HG02852 (cell line): ENCODE data around the gene TACC2.

Source experiments
- ATAC-seq: cut with Tn5 transposase; IDR thresholded peaks from one replicate; pipeline ENCODE4 v1.9.1; 2021; ENCODE audit warnings: mild to moderate bottlenecking, moderate library complexity; ENCODE audit not compliant: unreplicated experiment

The TACC2 gene

GRCh38 chr10:122290334-122290733, 301.4 kb downstream of the TACC2 start:
- ATAC-seq = no peak

GRCh38 chr10:122290833-122291532, 302.0 kb downstream of the TACC2 start:
- ATAC-seq = no peak

DNA sequence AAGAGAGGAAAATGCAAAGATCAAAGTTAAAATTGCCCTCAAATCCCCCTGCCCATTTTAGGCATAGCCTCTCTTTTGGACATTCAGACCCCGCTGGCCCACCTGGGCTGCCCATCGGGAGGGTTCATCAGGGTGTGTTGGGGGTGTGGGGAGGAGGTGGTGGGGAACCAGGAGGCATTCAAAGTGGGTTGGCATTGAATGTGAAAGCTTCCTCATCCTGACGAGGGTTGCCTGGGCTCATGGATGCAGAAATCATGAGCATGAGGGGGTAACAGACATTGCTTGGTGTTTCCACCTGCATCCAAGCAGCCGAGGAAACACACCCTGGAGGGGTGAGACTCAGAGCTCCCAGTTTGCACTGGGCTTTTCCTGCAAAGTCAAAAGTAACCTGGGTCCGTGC, 302.8 kb downstream of the TACC2 start:
- ATAC-seq = no peak

GRCh38 chr10:122292376-122292775, 303.4 kb downstream of the TACC2 start:
- ATAC-seq = no peak

- ATAC-seq = peak; percentile 50
Measured at GRCh38 chr10:122293156-122293960, 304.4 kb downstream of the TACC2 start.

GRCh38 chr10:122293961-122294380, 305.0 kb downstream of the TACC2 start:
- ATAC-seq = no peak

GRCh38 chr10:122294511-122295450, 305.8 kb downstream of the TACC2 start:
- ATAC-seq = no peak

- ATAC-seq = no peak
Measured at GRCh38 chr10:122295451-122295809, 306.5 kb downstream of the TACC2 start.

DNA sequence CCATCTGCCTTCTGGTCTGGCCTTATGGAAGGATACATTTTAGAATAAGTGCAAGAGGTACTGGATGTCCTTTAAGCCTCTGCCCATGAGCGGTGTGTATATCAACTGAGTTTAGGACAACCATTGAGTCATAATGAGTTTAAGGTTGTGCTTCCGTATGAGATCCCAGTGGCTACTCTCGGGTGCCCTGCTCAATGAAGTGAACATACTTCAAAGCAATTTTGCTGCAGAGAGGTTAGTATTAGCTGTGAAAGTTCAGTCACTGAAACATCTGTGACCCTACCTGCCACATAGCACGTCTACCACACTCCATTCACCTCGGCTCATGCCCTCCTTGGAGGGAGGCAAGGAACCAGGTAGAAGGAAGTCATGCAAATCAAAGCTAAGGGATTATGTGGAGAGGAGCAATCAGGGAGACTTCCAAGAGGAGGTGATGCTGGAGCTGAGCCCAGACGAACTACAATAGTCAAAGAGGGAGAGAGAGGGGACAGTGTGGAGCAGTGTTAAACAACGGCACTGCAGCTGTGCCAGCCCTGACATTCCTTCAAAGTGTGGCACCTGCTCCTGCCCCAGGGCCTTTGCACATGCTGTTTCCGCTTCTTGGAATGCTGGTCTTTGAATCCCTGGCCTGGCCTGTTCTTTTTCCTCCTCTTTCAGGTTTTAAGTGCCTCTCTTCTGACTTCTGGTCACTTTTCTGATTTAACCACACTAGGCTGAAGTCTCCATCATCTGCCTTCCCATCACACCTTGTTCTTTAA, 307.6 kb downstream of the TACC2 start:
- peak; percentile 53 for ATAC-seq

- ATAC-seq = no peak
Measured at GRCh38 chr10:122297583-122297982, 308.6 kb downstream of the TACC2 start.

DNA sequence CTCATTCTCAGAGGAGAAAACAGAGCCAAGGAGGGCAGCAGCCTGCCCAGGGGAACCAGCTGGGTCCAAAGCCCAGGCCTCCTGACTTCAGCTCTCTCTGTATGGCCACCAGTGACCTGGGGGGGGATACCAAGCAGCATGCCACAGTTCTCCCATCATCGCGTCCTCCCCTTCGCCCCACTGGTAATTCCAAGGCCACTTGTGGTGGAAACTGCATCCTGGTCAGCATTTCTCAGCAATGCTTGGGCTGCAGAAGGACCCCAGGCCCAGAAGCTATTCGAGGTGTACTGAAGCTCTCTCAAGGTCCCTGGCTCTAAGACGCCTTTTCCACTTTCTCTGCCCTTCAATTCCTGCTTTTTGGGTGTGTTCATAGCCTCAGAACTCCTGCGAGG, 309.2 kb downstream of the TACC2 start:
- no peak for ATAC-seq

GRCh38 chr10:122298598-122299301, 309.8 kb downstream of the TACC2 start:
- ATAC-seq = peak; percentile 47

DNA sequence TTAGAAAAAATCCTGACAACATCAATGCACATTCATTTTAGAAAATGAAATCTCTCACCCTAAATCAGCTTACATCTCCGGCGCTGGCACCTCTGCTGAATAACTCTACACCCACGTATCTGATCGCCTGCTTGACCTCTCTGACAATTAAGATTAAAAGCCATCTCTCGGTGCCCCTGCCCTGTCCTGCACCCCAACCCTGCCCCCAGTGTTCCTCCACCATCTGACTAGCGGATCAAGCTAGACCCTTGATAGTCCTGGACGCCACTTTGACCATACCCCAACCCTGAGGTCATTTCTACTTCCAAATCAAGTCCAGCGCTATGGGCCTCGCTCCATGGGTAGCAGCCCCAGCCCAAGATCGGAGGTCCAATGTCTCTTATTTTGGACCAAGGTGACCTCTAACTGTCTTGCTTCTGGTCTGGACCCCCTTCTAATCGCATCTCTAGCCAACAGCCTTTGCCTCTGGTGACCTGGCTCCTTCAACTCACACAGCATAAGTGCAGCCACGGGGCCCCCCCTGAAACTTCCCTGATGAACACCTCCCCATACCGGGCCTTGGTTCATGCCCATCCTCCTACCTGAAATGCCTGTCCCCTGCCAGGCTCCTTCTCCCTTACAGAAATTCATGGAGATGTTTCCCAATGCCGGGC, 310.6 kb downstream of the TACC2 start:
- no peak for ATAC-seq

GRCh38 chr10:122301055-122301810, 312.3 kb downstream of the TACC2 start:
- no peak for ATAC-seq

GRCh38 chr10:122301811-122302115, 312.8 kb downstream of the TACC2 start:
- ATAC-seq = no peak

DNA sequence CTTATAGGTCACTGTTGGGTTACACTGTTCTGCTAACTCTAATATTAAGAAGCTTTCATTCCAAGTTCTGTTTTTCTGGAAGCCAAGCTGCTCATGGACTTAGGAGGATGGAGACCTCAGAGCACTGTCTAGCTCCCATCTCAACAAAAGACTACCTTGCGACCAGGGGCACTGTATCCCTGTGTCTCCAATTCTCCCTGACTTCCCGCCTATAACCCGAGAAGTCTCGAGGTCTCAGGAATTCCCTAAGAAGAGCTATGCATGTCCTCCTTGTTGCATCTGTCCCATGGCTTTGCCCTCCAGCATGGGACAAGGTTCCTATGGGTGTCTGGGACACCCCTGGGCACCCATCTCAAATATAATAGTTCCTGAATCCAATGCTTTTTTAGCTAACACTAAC, 313.4 kb downstream of the TACC2 start:
- ATAC-seq = no peak

DNA sequence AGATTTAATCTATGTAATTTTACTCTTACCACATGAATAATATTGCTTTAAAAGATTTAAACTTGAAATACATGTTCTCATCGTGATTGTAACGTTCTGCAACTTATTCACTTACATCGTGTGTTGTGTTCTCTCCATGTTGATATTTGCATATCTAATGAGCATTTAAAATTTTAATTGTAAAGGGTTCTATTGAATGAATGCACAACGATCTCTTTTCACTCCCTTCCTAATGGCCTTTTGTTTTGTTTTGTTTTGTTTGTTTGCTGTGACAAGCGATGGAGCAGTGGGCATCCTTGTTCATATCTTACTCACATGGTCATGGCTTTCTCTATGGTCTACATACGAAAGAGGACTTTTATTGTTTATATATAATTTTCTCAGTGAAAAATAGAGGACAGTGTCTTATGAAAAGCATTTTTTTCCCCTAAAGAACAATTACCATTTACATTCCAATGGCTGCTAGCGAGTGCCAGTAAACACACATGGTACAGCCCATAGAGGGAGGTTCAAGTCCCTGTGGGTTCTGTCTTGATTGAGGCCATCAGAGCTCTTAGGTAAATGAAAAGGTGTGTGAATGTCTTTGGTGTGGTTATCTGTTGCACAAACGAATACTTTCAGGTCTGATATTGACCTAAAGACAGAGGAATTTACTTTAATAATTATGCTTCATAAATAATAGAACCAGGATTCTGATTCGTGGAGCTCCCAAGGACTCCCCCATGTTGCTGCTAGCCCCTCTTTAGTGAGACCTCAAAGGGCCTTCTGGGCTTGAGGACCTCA, 314.5 kb downstream of the TACC2 start:
- no peak for ATAC-seq
